C4-2B (cell line): Measurements from ENCODE around the gene GPR153.

ENCODE experiments used
- H3K27ac ChIP-seq: fragments of 450-650 bp; 2 replicates; pipeline ENCODE4 v1.5.1; 2017
- CTCF ChIP-seq: fragments of 450-650 bp; conservative IDR thresholded peaks from 2 replicates; pipeline ENCODE4 v1.5.1; 2017; ENCODE audit warnings: mild to moderate bottlenecking
- ZFX ChIP-seq: fragments of 450-650 bp; IDR thresholded peaks from 2 replicates; pipeline ENCODE4 v1.6.1; 2017

The GPR153 gene

DNA sequence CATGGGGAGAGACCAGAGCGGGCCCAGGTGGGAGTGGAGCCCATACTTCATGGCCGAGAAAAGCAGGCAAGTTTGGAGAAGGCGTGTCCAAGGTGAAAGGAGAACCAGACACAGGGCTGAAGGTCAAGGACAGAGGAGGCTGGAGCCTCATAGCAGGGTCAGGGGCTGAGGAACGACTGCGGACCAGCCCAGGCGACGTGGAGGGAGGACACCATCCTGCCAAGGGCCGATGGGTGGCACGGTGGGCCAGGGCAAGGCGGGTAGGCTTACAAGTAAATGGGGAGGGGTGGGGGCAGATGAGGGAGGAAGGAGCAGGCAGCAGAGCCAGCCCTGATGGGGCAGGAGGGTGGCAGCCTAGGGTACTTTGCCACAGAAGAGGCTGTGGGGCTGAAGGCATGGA, 18.2 kb upstream of the GPR153 start:
- H3K27ac ChIP-seq: no peak overlapping the region
- TF ChIP-seq CTCF (no peak), ZFX (no peak)

DNA sequence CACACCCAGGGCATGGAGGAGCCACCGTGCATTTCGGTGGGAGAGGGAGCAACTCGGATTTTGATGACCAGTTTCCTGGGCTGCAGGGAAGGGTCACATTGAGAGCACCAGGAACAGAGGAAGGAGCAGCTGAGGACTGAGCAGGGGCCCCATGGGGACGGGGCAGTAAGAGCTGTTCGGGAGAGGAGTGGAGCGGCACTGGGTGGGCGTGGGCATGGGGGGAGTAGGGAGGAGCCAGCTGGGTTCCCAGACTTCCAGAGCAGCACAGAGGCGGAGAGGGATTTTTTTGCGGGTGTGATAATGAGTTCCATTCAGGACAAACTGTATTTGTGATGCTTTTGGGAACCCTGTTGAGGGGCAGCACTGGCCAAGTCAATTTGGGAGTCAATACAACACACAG, 17.4 kb upstream of the GPR153 start:
- TF ChIP-seq ZFX (no peak), CTCF (no peak)
- H3K27ac ChIP-seq: no peak overlapping the region

DNA sequence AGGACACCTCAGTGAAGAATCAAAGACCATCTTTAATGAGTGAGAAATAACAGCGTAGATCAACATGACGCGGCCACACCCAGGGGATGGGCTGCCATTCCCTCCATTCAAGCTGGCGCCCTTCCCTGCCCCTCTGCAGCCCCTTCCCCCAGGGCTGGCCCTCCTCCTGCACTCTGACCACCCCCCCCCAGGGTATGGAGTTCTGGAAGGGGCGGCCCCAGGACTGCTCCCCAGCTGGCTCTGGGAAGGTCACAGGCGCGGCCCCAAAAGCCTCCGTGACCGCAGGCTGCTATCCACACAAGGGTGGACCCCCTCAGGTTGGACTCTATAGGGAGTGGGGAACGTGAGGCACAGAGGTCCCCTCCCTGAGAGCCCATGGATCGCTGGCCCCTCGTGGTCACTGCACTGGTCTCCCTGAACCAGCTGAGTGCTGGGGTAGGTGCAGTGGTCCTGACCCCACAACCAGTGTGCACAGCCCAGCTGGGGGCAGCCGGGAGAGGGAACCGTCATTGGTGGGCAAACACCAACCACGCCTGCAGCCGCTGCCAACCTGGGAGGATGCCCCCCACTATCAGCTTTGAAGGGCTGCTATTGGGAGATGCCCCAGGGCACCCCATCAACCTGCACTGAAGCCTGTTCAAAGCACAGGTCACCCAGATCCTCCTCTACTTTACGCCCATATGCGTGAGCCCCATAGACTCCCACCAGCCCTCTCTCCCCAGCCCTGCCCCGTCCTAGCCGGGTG, 16.1 kb upstream of the GPR153 start:
- no peak overlapping the region for H3K27ac ChIP-seq

DNA sequence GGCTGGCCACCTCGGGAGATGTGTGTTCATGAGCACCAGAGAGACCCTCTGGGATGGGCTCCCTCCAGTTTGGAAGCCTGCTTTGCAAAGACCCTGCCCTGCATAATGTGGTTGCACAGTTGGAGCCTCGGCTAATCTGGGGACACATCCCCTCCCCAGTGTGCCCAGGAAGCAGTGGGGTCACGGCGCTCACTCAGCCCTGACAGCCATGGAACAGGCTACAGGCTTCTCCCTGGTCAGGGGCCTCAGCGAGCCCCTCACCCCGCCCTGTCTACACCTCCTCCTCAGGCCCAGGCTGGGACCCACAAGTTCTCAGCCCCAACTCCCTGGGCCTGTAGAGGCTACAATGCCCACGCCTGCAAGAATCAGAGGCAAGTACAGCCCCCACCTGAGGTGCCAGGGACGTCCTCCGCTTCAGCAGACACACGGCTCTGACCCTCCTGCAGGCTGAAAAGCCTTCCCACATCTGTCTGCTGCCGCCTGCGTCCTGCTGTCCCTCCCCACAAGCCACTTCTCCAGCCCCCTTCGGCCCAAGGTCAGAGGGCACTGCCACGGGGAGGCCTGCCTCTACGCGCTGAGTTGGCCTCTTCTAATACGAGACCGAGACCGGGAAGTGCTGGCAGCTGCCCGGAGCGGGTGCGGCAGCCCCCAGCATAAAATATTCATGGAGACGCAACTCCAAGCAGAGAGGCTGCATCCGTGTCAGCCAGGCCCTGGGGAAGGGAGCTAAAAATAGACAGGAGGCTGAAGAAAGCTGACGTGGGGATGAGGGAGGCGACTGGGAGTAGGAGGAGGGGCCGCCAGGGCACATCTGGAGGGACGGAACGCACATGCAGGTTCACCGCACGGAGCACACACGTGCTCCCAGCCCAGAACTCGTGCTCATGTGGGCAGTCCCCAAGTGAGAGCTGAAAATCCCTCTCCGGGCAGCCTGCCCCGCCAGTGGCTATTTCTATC, 15.2 kb upstream of the GPR153 start:
- no peak overlapping the region for H3K27ac ChIP-seq
- TF ChIP-seq ZFX (no peak), CTCF (no peak)

More for the DNA sequence above, 16.1 kb upstream of the GPR153 start:
- no peak for TF ChIP-seq CTCF
- no peak for TF ChIP-seq ZFX

GRCh38 chr1:6274622-6275139, 13.8 kb upstream of the GPR153 start:
- no peak for TF ChIP-seq CTCF
- H3K27ac ChIP-seq: no peak overlapping the region

DNA sequence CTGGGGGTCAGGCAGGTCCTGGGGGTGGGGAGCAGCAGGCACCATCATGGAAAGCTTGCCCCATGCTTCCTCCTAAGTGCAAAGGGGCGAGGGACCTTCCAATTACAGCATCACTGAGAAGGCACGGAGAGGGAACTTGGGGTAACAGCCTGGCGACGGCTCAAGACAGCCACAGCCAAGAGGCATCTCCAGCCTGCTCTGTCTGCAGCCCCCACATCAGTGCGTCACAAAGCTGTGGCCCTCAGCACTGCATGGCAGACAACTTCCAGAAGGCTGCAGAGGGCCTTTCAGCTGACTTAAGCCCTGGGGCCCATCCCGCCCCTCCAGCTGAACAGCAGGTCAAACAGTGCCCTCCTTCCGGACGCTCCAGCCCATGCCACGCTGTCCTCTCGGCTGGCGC, 13.2 kb upstream of the GPR153 start:
- no peak overlapping the region for H3K27ac ChIP-seq
- TF ChIP-seq CTCF: no peak
- no peak for TF ChIP-seq ZFX
